Measurements from ENCODE around the gene HEXIM1. TPM values are rescaled to one million over a fixed set of nuclear protein-coding genes. Genes with fewer than 3 reads are reported as not detected.

Gene HEXIM1
- total and polyA plus RNA-seq, 2 experiments from 2014 or later = 9.2 to 10.9 TPM

DNA sequence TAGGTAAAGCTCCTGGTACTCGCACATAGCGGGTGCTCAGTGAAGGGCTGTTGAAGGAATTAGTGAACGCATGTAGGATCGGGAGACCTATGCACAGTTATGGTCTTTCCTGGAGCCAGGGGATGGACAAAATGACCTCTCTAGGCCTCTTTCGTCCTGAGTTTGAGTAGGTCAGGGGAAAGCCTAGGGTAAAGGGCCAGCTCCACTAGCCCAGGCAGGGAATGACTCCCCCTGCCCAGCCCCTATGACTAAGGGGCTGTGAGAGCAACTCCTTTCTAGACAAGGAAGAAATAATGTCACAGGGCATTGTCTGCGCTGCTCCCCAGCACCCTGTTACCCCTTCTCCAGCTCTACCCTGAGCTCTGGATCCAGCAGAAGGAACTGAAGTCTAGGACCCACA is 48.8 kb downstream of the HEXIM1 start:
- Mint-ChIP-seq H3K27ac (peak overlapping the region; percentile 45; the same call in 1 of the 2 replicates), H3K27me3 (ENCODE audit: insufficient read depth, low read depth, poor library complexity) (peaks cover 5% of the 10 kb centered on the region), H3K4me3 (peak overlapping the region; percentile 21; the same call in 2 of the 3 replicates), H3K9me3 (no peaks in the 10 kb centered on the region), H3K36me3 (ENCODE audit: low read depth) (no peaks in the 10 kb centered on the region), H3K4me1 (peaks cover 18% of the 10 kb centered on the region)
- peak overlapping the region; percentile 100 for H2AFZ ChIP-seq
- H3K79me2 ChIP-seq (replicated peaks; ENCODE audit: insufficient read depth) = no peaks in the 10 kb centered on the region
- H3K36me3 ChIP-seq (ENCODE audit: insufficient read depth) = no peaks in the 10 kb centered on the region
- TF ChIP-seq, protein P1, sequence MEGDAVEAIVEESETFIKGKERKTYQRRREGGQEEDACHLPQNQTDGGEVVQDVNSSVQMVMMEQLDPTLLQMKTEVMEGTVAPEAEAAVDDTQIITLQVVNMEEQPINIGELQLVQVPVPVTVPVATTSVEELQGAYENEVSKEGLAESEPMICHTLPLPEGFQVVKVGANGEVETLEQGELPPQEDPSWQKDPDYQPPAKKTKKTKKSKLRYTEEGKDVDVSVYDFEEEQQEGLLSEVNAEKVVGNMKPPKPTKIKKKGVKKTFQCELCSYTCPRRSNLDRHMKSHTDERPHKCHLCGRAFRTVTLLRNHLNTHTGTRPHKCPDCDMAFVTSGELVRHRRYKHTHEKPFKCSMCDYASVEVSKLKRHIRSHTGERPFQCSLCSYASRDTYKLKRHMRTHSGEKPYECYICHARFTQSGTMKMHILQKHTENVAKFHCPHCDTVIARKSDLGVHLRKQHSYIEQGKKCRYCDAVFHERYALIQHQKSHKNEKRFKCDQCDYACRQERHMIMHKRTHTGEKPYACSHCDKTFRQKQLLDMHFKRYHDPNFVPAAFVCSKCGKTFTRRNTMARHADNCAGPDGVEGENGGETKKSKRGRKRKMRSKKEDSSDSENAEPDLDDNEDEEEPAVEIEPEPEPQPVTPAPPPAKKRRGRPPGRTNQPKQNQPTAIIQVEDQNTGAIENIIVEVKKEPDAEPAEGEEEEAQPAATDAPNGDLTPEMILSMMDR (conservative IDR thresholded peaks at IDR 0.05; ENCODE audit: low read depth in 2 of 2) = no peak
- TF ChIP-seq POLR2AphosphoS5 (IDR thresholded peaks at IDR 0.05; ENCODE audit: low read depth) (no peak), CREB1 (CRISPR knock-in tag; IDR thresholded peaks at IDR 0.05; ENCODE audit: low read depth) (no peak), NANOG (IDR thresholded peaks at IDR 0.05; ENCODE audit: borderline replicate concordance) (no peak), EZH2phosphoT487 (IDR thresholded peaks at IDR 0.05; ENCODE audit: unreplicated experiment) (no peak), ZNF114 (CRISPR knock-in tag; IDR thresholded peaks at IDR 0.05) (no peak), EZH2 (IDR thresholded peaks at IDR 0.05; ENCODE audit: low read depth, unreplicated experiment) (no peak)
- TF ChIP-seq, protein P2, sequence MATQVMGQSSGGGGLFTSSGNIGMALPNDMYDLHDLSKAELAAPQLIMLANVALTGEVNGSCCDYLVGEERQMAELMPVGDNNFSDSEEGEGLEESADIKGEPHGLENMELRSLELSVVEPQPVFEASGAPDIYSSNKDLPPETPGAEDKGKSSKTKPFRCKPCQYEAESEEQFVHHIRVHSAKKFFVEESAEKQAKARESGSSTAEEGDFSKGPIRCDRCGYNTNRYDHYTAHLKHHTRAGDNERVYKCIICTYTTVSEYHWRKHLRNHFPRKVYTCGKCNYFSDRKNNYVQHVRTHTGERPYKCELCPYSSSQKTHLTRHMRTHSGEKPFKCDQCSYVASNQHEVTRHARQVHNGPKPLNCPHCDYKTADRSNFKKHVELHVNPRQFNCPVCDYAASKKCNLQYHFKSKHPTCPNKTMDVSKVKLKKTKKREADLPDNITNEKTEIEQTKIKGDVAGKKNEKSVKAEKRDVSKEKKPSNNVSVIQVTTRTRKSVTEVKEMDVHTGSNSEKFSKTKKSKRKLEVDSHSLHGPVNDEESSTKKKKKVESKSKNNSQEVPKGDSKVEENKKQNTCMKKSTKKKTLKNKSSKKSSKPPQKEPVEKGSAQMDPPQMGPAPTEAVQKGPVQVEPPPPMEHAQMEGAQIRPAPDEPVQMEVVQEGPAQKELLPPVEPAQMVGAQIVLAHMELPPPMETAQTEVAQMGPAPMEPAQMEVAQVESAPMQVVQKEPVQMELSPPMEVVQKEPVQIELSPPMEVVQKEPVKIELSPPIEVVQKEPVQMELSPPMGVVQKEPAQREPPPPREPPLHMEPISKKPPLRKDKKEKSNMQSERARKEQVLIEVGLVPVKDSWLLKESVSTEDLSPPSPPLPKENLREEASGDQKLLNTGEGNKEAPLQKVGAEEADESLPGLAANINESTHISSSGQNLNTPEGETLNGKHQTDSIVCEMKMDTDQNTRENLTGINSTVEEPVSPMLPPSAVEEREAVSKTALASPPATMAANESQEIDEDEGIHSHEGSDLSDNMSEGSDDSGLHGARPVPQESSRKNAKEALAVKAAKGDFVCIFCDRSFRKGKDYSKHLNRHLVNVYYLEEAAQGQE (IDR thresholded peaks at IDR 0.05; ENCODE audit: unreplicated experiment) = no peak
- TF ChIP-seq, protein P3, sequence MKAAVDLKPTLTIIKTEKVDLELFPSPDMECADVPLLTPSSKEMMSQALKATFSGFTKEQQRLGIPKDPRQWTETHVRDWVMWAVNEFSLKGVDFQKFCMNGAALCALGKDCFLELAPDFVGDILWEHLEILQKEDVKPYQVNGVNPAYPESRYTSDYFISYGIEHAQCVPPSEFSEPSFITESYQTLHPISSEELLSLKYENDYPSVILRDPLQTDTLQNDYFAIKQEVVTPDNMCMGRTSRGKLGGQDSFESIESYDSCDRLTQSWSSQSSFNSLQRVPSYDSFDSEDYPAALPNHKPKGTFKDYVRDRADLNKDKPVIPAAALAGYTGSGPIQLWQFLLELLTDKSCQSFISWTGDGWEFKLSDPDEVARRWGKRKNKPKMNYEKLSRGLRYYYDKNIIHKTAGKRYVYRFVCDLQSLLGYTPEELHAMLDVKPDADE (IDR thresholded peaks at IDR 0.05) = no peak
- TF ChIP-seq, protein P4, sequence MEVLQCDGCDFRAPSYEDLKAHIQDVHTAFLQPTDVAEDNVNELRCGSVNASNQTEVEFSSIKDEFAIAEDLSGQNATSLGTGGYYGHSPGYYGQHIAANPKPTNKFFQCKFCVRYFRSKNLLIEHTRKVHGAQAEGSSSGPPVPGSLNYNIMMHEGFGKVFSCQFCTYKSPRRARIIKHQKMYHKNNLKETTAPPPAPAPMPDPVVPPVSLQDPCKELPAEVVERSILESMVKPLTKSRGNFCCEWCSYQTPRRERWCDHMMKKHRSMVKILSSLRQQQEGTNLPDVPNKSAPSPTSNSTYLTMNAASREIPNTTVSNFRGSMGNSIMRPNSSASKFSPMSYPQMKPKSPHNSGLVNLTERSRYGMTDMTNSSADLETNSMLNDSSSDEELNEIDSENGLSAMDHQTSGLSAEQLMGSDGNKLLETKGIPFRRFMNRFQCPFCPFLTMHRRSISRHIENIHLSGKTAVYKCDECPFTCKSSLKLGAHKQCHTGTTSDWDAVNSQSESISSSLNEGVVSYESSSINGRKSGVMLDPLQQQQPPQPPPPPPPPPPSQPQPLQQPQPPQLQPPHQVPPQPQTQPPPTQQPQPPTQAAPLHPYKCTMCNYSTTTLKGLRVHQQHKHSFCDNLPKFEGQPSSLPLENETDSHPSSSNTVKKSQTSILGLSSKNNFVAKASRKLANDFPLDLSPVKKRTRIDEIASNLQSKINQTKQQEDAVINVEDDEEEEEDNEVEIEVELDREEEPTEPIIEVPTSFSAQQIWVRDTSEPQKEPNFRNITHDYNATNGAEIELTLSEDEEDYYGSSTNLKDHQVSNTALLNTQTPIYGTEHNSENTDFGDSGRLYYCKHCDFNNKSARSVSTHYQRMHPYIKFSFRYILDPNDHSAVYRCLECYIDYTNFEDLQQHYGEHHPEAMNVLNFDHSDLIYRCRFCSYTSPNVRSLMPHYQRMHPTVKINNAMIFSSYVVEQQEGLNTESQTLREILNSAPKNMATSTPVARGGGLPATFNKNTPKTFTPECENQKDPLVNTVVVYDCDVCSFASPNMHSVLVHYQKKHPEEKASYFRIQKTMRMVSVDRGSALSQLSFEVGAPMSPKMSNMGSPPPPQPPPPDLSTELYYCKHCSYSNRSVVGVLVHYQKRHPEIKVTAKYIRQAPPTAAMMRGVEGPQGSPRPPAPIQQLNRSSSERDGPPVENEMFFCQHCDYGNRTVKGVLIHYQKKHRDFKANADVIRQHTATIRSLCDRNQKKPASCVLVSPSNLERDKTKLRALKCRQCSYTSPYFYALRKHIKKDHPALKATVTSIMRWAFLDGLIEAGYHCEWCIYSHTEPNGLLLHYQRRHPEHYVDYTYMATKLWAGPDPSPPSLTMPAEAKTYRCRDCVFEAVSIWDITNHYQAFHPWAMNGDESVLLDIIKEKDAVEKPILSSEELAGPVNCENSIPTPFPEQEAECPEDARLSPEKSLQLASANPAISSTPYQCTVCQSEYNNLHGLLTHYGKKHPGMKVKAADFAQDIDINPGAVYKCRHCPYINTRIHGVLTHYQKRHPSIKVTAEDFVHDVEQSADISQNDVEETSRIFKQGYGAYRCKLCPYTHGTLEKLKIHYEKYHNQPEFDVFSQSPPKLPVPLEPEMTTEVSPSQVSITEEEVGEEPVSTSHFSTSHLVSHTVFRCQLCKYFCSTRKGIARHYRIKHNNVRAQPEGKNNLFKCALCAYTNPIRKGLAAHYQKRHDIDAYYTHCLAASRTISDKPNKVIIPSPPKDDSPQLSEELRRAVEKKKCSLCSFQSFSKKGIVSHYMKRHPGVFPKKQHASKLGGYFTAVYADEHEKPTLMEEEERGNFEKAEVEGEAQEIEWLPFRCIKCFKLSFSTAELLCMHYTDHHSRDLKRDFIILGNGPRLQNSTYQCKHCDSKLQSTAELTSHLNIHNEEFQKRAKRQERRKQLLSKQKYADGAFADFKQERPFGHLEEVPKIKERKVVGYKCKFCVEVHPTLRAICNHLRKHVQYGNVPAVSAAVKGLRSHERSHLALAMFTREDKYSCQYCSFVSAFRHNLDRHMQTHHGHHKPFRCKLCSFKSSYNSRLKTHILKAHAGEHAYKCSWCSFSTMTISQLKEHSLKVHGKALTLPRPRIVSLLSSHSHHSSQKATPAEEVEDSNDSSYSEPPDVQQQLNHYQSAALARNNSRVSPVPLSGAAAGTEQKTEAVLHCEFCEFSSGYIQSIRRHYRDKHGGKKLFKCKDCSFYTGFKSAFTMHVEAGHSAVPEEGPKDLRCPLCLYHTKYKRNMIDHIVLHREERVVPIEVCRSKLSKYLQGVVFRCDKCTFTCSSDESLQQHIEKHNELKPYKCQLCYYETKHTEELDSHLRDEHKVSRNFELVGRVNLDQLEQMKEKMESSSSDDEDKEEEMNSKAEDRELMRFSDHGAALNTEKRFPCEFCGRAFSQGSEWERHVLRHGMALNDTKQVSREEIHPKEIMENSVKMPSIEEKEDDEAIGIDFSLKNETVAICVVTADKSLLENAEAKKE (CRISPR knock-in tag; IDR thresholded peaks at IDR 0.05) = no peak
- ATAC-seq (peak; percentile 5; the same call in 2 of the 3 replicates), DNase-seq (ENCODE audit: low spot score) (no peak)
- peaks cover 4% of the 10 kb centered on the region; the same call in 1 of the 2 replicates for H3F3A ChIP-seq (replicated peaks; ENCODE audit: low read depth)
- H3K4me3 ChIP-seq = 0 out of 2 replicates have a peak overlapping the region, but pooled peaks have one; percentile 31
- H4K20me1 ChIP-seq (replicated peaks; ENCODE audit: insufficient read depth) = no peaks in the 10 kb centered on the region
- H3K27me3 ChIP-seq (ENCODE audit: insufficient read depth) = no peaks in the 10 kb centered on the region
- peaks cover 6% of the 10 kb centered on the region for H3K4me1 ChIP-seq (ENCODE audit: insufficient read depth)
- H3K4me2 ChIP-seq = peak overlapping the region; percentile 72
- H3K9me2 ChIP-seq (ENCODE audit: insufficient read depth) = no peaks in the 10 kb centered on the region
- no peak overlapping the region for H3K27ac ChIP-seq (ENCODE audit: low read depth)
